SK-N-SH (cell line): ENCODE data around the gene IP6K1. TPM values are rescaled to one million over a fixed set of nuclear protein-coding genes. Genes with fewer than 3 reads are reported as not detected.
A peak's percentile ranks its signal among the peaks of the same experiment; 100 is the strongest.
"Not testable (repeated sequence)": the region's sequence is repeated elsewhere in the genome, so short reads cannot be mapped to it uniquely, and the experiment has no call there.

Experiments
- CTCF ChIA-PET: fragments of 300-600, 350-600 bp; formaldehyde crosslinking; extraction: SDS; loops from one replicate; lab custom pipeline; 2021; lab: Yijun Ruan, JAX
- POLR2A ChIA-PET: fragments of 350-600 bp; sonication (Branson Sonifier 250); formaldehyde crosslinking; extraction: SDS; loops from one replicate; lab custom pipeline; 2020; ENCODE audit warnings: antibody characterized with exemption, inconsistent platforms; lab: Yijun Ruan, JAX
- DNase-seq: peaks from one replicate; pipeline ENCODE4 v3.0.0; 2012
- H2AFZ ChIP-seq: fragments of 200-600 bp; sonication (generic); 2 replicates; pipeline ENCODE4 v1.8.1; 2016; ENCODE audit warnings: antibody characterized with exemption, mild to moderate bottlenecking, low read depth
- H3F3A ChIP-seq: fragments of 200-600 bp; sonication (generic); replicated peaks from 2 replicates; pipeline ENCODE3; 2016; ENCODE audit warnings: antibody characterized with exemption, mild to moderate bottlenecking; ENCODE audit not compliant: insufficient read depth
- H3K27ac ChIP-seq, 2 experiments: fragments of 200-500 bp in 1 of 2; fragments of 200-600 bp in 1 of 2; sonication (Bioruptor generic) in 1 of 2; sonication (generic), shearing (Covaris generic) in 1 of 2; 2 replicates each; pipeline versions ENCODE4 v1.5.1 to v1.6.1; 2014 to 2016; ENCODE audit warnings: low read depth in 2 of 2, inconsistent platforms in 1 of 2, low read length in 1 of 2, mild to moderate bottlenecking in 1 of 2, mixed read lengths in 1 of 2
- H3K27me3 ChIP-seq: fragments of 200-600 bp; sonication (generic), shearing (Covaris generic); 2 replicates; pipeline ENCODE4 v1.6.1; 2016; ENCODE audit warnings: mixed run types; ENCODE audit not compliant: insufficient read depth
- H3K36me3 ChIP-seq, 2 experiments: fragments of 200-500 bp in 1 of 2; fragments of 200-600 bp in 1 of 2; sonication (Bioruptor generic) in 1 of 2; sonication (generic) in 1 of 2; replicated peaks in 1 of 2; 2 replicates each; pipeline versions ENCODE3 to v1.5.1; 2014 to 2016; ENCODE audit warnings: low read length in 1 of 2, mild to moderate bottlenecking in 1 of 2; ENCODE audit not compliant: insufficient read depth in 2 of 2, control insufficient read depth in 1 of 2
- H3K4me1 ChIP-seq, 2 experiments: fragments of 200-500 bp in 1 of 2; fragments of 200-600 bp in 1 of 2; sonication (Bioruptor generic) in 1 of 2; sonication (generic), shearing (Covaris generic) in 1 of 2; 2 replicates each; pipeline versions ENCODE4 v1.5.1 to v1.6.1; 2014 to 2016; ENCODE audit warnings: low read depth in 1 of 2, low read length in 1 of 2, mixed run types in 1 of 2; ENCODE audit not compliant: insufficient read depth in 2 of 2, control insufficient read depth in 1 of 2
- H3K4me2 ChIP-seq: fragments of 200-600 bp; sonication (generic), shearing (Covaris generic); 2 replicates; pipeline ENCODE4 v1.6.1; 2017; ENCODE audit warnings: mixed run types
- H3K4me3 ChIP-seq, 2 experiments: fragments of 200-500 bp in 1 of 2; fragments of 200-600 bp in 1 of 2; sonication (Bioruptor generic) in 1 of 2; sonication (generic), shearing (Covaris generic) in 1 of 2; 2 replicates each; pipeline versions ENCODE4 v1.5.1 to v1.8.1; 2014 to 2016; ENCODE audit warnings: low read depth in 2 of 2, inconsistent platforms in 1 of 2, low read length in 1 of 2, mild to moderate bottlenecking in 1 of 2, mixed read lengths in 1 of 2, moderate library complexity in 1 of 2
- H3K79me2 ChIP-seq: fragments of 200-600 bp; sonication (generic); 2 replicates; pipeline ENCODE4 v1.8.1; 2017; ENCODE audit warnings: mild to moderate bottlenecking; ENCODE audit not compliant: insufficient read depth
- H3K9ac ChIP-seq: fragments of 200-600 bp; sonication (generic); 2 replicates; pipeline ENCODE4 v1.6.1; 2017; ENCODE audit warnings: mixed run types
- H3K9me2 ChIP-seq: fragments of 200-600 bp; sonication (generic); 2 replicates; pipeline ENCODE4 v1.6.1; 2017; ENCODE audit warnings: mixed run types
- H3K9me3 ChIP-seq: fragments of 200-600 bp; sonication (generic); 2 replicates; pipeline ENCODE4 v1.6.1; 2017; ENCODE audit warnings: mixed run types, mild to moderate bottlenecking, moderate library complexity
- H4K20me1 ChIP-seq: fragments of 200-600 bp; sonication (generic); 2 replicates; pipeline ENCODE4 v1.6.1; 2017; ENCODE audit warnings: mild to moderate bottlenecking, mixed run types; ENCODE audit not compliant: insufficient read depth
- FOSL2 ChIP-seq: IDR thresholded peaks from 2 replicates; pipeline ENCODE4 v1.4.0; 2012; ENCODE audit warnings: low read depth, mild to moderate bottlenecking, moderate library complexity, borderline replicate concordance
- MXI1 ChIP-seq: IDR thresholded peaks from 2 replicates; pipeline ENCODE4 v1.6.1; 2012; ENCODE audit warnings: mild to moderate bottlenecking, low read depth, low read length, improper control_type of control experiment
- POLR2AphosphoS5 ChIP-seq: IDR thresholded peaks from 2 replicates; pipeline ENCODE4 v1.6.1; 2012; ENCODE audit warnings: low read depth, low read length
- REST ChIP-seq: IDR thresholded peaks from 2 replicates; pipeline ENCODE4 v1.6.1; 2012; ENCODE audit warnings: mild to moderate bottlenecking, low read depth, low read length, moderate library complexity
- RXRA ChIP-seq: IDR thresholded peaks from 2 replicates; pipeline ENCODE4 v1.4.0; 2012; ENCODE audit warnings: low read depth, mild to moderate bottlenecking, borderline replicate concordance
- WGBS: methylation state at CpG from one replicate; pipeline ENCODE4 v1.1.6; 2017; ENCODE audit warnings: low lambda C conversion rate; 5-methylcytosine and 5-hydroxymethylcytosine counted together
- polyA plus RNA-seq, 3 experiments: library from polyadenylated mRNA; depleted of rRNA; stranded (reverse); fragments of >200 nt; gene quantifications; 2 replicates each; pipeline ENCODE4 v1.2.3, GENCODE V29; 2012

Gene IP6K1
- polyA plus RNA-seq, 1 of the 3 experiments (the other 2 are of a cell fraction): 23.3 TPM

- Histone ChIP-seq H3K79me2 (peaks cover 56% of the 10 kb centered on the region), H3K27ac (peak overlapping the region; percentile 70 to 74), H3K36me3 (peaks cover 0 to 30% of the 10 kb centered on the region in 2 experiments), H3K4me3 (peak overlapping the region; percentile 68 to 96), H3F3A (no peaks in the 10 kb centered on the region), H2AFZ (peak overlapping the region; percentile 91; the same call in 1 of the 2 replicates), H3K9ac (peak overlapping the region; percentile 88), H3K9me3 (no peaks in the 10 kb centered on the region), H3K4me1 (peaks cover 5 to 6% of the 10 kb centered on the region in 2 experiments; a peak in 1 of 4 replicates), H3K9me2 (no peaks in the 10 kb centered on the region), H3K27me3 (no peaks in the 10 kb centered on the region), H3K4me2 (peak overlapping the region; percentile 99), H4K20me1 (peaks cover 12% of the 10 kb centered on the region; the same call in 1 of the 2 replicates)
- peak; percentile 59 for DNase-seq
- ChIA-PET POLR2A (interaction anchor here (1.5 kb wide), 1 partner anchor 155 kb away, joined by 3 read pairs; no protein-coding TSS in a partner anchor), CTCF (interaction anchor here (0.9 to 3.3 kb wide), 4 partner anchors 12 to 120 kb away, joined by 3 to 23 read pairs (median 4); partner anchors contain the start of genes AMIGO3 and INKA1)
- WGBS: 6% methylated on average over 17 of the region's 50 CpGs
- no peak for TF ChIP-seq RXRA
- TF ChIP-seq POLR2AphosphoS5: no peak
- TF ChIP-seq MXI1: peak; percentile 38; the same call in 1 of the 2 replicates
- peak; percentile 71 for TF ChIP-seq REST
- no peak for TF ChIP-seq FOSL2
These were observed 581 bp downstream of the IP6K1 start for GRCh38 chr3:49785565-49786356.

DNA sequence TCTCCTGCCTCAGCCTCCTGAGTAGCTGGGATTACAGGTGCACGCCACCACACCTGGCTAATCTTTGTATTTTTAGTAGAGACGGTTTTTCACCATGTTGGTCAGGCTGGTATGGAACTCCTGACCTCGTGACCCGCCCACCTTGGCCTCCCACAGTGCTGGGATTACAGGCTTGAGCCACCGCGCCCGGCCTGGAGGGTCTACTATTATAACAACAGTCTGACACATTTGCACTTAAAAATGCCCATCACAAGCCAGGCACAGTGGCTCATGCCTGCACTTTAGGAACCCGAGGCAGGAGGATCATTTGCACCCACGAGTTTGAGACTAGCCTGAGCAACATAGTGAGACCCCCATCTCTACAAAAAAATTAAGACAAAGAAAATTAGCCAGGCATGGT, 4.1 kb downstream of the IP6K1 start:
- H3K9ac ChIP-seq, H3K4me1 ChIP-seq, H3K9me3 ChIP-seq, H2AFZ ChIP-seq, H3K9me2 ChIP-seq, H3F3A ChIP-seq, H3K4me3 ChIP-seq, DNase-seq, H3K4me2 ChIP-seq, H3K27me3 ChIP-seq, H3K27ac ChIP-seq: not testable (repeated sequence)
- 91% methylated on average over 9 of the region's 9 CpGs for WGBS
- Histone ChIP-seq H3K79me2 (peaks cover 91% of the 10 kb centered on the region), H3K36me3 (peaks cover 0 to 41% of the 10 kb centered on the region in 2 experiments), H4K20me1 (peaks cover 25% of the 10 kb centered on the region; the same call in 1 of the 2 replicates)
- CTCF ChIA-PET: interaction anchor here (1.3 to 1.8 kb wide), 3 partner anchors 21 to 57 kb away, joined by 3 to 5 read pairs (median 3); no protein-coding TSS in a partner anchor
- POLR2A ChIA-PET: interaction anchor here (0.7 kb wide), 1 partner anchor 53 kb away, joined by 3 read pairs; no protein-coding TSS in a partner anchor
